GM18505 (cell line): ENCODE data around the gene UNK.
A peak's percentile ranks its signal among the peaks of the same experiment; 100 is the strongest.
"Not testable (repeated sequence)": the region's sequence is repeated elsewhere in the genome, so short reads cannot be mapped to it uniquely, and the experiment has no call there.

Experiments
- ATAC-seq: cut with Tn5 transposase; IDR thresholded peaks from one replicate; pipeline ENCODE4 v1.9.1; 2021; ENCODE audit not compliant: unreplicated experiment
- POLR2A ChIP-seq: IDR thresholded peaks from 4 replicates; pipeline ENCODE4 v1.6.1; 2011; ENCODE audit warnings: borderline replicate concordance; ENCODE audit not compliant: insufficient read depth, insufficient read length; ENCODE audit errors: extremely low read depth

The UNK gene

GRCh38 chr17:75783069-75783783 is 1.4 kb upstream of the UNK start:
- ATAC-seq: no peak
- no peak for TF ChIP-seq POLR2A

DNA sequence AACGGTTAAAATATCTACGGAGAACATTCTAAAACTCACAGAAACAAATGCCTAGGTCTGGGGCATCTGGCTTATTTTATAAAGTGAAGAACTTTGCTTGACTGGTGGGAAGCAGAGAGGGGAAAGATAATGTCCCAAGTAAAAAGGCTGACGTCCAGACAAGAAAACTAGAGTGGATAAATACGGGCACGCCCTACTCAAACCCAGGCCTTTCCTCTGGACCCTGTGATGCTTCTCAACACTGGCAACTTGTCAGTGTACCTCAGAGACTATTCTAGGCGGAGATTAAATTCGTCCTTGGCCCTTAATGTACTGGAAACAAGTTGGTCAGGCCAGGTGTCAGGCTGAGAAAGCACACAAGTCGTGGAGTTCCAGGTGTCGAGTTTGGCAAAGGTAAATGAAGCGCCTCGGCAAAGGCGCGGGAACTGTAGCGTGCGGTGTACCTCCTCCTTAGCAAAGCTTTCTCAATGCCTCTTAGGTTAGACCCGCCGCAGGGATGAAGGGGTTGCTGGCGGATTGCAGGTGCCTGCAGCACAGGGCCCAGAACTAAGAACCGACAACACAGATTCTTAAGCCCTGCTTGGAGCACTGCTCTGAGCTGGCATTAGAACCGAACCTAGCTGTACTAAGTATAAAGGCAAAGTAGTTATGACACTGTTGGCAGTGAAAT is 668 bp upstream of the UNK start:
- no peak for ATAC-seq
- no peak for TF ChIP-seq POLR2A

- TF ChIP-seq POLR2A: peak; percentile 94
- ATAC-seq: peak; percentile 45
Observed at GRCh38 chr17:75785016-75785890, 647 bp downstream of the UNK start.

GRCh38 chr17:75791254-75791653 is 6.6 kb downstream of the UNK start:
- TF ChIP-seq POLR2A: no peak
- ATAC-seq: no peak

DNA sequence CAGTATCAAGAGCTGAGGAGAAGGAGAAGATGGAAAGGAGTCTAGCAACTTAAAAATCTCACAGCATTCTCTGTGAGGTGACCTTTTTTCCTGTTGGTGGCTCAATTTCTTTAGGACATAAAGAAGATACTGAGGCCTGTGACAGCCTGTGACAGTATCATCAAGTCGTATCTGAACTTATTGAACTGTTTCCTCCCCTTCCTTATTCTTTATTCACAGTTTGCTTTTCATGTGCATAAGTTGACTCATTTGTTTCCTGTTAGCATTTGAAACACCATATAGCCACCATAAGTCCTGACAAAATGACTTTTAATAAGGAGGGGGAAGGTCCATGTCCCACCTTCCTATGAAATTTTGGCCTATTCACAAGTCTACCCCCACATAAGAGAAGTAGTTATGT is 8.9 kb downstream of the UNK start:
- no peak for TF ChIP-seq POLR2A
- ATAC-seq: no peak

- no peak for TF ChIP-seq POLR2A
- ATAC-seq: no peak
Observed at GRCh38 chr17:75795820-75796607, 11.4 kb downstream of the UNK start.

DNA sequence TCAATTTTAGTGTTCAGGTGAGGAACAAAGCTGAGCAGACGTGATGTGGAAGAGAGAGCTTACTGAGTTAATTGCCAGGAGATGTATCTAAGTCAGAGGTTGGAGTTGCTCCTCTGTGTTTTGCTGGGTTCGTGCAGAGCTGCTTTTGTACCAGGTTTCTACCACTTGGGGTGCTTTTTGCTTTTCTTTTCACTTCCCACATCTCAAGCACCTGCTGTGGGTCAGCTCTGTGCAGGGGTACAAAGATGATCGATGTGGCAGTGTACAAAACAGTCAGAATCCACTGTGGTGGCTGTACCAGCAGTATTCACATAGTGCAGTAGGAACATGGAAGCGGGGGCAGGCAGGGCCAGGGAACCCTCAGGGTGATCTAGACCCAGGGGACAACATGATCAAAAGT is 14.8 kb downstream of the UNK start:
- no peak for TF ChIP-seq POLR2A
- no peak for ATAC-seq

DNA sequence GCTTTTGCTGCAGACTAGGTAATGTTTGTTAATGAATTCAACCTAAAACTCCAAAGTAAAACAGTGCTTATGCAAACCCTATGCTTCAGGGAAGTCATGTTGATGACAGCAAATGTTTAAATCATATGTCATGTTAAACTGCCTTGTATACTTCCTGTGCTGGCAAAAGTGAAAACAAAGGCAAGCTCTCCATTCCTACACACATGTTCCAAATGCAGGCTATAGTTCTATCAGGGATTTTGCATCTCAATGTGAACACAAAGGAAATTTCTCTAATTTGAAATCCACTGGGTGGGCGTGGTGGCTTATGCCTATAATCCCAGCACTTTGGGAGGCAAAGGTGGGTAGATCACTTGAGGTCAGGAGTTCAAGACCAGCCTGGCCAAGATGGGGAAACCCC is 19.3 kb downstream of the UNK start:
- no peak for ATAC-seq
- TF ChIP-seq POLR2A: no peak

DNA sequence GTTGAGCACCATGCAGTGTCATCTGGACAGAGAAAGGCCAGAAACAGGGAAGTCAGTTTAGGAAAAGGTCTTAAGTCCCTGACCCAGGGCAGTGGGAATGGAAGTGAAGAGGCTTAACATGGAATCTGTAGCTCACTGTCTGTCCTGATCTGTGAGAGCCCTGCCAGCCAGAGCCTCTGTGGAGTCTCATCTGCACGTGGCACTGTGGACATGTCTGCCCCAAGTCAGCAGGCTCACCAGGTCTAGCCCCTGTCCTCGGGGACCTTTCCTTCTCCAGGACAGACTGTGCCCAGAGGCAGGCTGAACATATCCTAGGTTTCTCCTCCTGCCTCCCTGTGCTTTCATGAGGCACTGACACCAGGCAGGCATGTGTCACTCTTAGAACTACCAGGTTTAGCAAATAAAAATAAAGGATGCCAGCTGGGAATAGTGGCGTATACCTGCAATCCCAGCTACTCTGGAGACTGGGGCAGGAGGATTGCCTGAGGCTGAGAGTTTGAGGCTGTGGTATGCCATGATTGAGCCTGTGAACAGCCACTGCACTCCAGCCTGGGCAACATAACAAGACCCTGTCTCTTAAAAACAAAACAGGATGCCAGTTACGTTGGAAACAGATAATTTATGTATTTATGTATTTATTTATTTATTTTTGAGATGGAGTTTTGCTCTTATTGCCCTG is 22.4 kb downstream of the UNK start:
- TF ChIP-seq POLR2A: no peak
- no peak for ATAC-seq

- TF ChIP-seq POLR2A: no peak
- no peak for ATAC-seq
Observed at GRCh38 chr17:75807861-75808260, 23.3 kb downstream of the UNK start.

DNA sequence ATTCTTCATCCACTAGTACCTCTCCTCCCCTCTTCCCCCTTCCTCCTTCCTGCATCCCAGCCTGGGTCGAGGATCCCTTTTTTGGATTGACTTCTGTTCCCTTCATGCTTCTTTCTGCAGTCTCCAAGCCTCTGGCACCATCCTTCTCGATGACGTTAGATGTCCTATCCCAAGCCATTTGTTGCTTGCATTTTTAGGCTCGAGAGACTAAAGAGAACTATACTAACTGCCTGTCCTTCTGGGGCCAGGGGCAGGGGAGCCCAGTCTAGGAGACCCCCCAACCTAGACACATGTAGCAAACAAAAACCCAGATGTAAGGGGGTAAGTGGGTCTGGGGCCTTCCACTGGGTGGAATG is 23.9 kb downstream of the UNK start:
- TF ChIP-seq POLR2A: no peak
- ATAC-seq: no peak

GRCh38 chr17:75808905-75809621 is 24.5 kb downstream of the UNK start:
- ATAC-seq: no peak
- TF ChIP-seq POLR2A: no peak

DNA sequence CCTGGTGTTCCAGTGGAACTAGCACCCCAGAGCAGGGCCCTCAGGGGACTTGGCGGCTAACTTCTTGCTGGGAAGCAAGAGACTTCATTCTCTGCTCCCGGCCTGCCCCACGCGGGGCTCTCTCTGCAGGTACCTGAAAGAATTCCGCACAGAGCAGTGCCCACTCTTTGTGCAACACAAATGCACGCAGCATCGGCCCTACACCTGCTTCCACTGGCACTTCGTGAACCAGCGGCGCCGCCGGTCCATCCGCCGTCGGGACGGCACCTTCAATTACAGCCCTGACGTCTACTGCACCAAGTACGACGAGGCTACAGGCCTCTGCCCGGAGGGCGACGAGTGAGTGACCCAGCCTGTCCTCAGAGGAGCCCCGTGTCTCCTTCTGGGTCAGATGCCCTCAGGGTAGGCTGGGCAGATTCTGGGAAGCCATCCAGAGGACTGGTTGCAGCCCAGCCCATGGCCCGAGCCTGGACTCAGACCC is 25.1 kb downstream of the UNK start:
- no peak for ATAC-seq
- TF ChIP-seq POLR2A: no peak

GRCh38 chr17:75810216-75810615 is 25.6 kb downstream of the UNK start:
- no peak for ATAC-seq
- no peak for TF ChIP-seq POLR2A

GRCh38 chr17:75810756-75811155 is 26.1 kb downstream of the UNK start:
- ATAC-seq: not testable (repeated sequence)
